Adipocyte (in vitro differentiated cells): Measurements from ENCODE around the gene CGB5.
"Not testable (repeated sequence)": the region's sequence is repeated elsewhere in the genome, so short reads cannot be mapped to it uniquely, and the experiment has no call there.

ENCODE experiments used
- DNase-seq: peaks from one replicate; pipeline ENCODE4 v3.0.0-alpha.2; 2015; ENCODE audit warnings: low read depth
- H3K27me3 ChIP-seq: replicated peaks from 2 replicates; pipeline ENCODE4 v1.7.0; 2013; ENCODE audit warnings: mild to moderate bottlenecking, low read length, moderate library complexity; ENCODE audit not compliant: control insufficient read depth, insufficient read depth
- H3K36me3 ChIP-seq: 2 replicates; pipeline ENCODE4 v1.7.0; 2013; ENCODE audit warnings: low read length, mild to moderate bottlenecking, moderate library complexity; ENCODE audit not compliant: control insufficient read depth, insufficient read depth, severe bottlenecking
- H3K4me1 ChIP-seq: 2 replicates; pipeline ENCODE4 v1.7.0; 2013; ENCODE audit warnings: mild to moderate bottlenecking, low read length, moderate library complexity; ENCODE audit not compliant: control insufficient read depth, insufficient read depth
- H3K4me3 ChIP-seq: 2 replicates; pipeline ENCODE4 v1.7.0; 2013; ENCODE audit warnings: mild to moderate bottlenecking, low read length, moderate library complexity
- H3K9ac ChIP-seq: 2 replicates; pipeline ENCODE4 v1.7.0; 2013; ENCODE audit warnings: mild to moderate bottlenecking, low read length, moderate library complexity
- H3K9me3 ChIP-seq: 2 replicates; pipeline ENCODE4 v1.7.0; 2013; ENCODE audit warnings: mild to moderate bottlenecking, low read length, moderate library complexity; ENCODE audit not compliant: control insufficient read depth

Gene CGB5

GRCh38 chr19:49049011-49049410 lies 5.4 kb downstream of the CGB5 start, which contains the start of gene CGB8:
Gene CGB8 (minus strand): TSS chr19:49049111. CDS start chr19:49048739, 372 bp downstream.
- not testable (repeated sequence) for H3K4me3 ChIP-seq, H3K36me3 ChIP-seq, H3K27me3 ChIP-seq, DNase-seq, H3K9ac ChIP-seq, H3K9me3 ChIP-seq, H3K4me1 ChIP-seq

- H3K36me3 ChIP-seq, H3K4me3 ChIP-seq, H3K4me1 ChIP-seq, DNase-seq, H3K9me3 ChIP-seq, H3K9ac ChIP-seq, H3K27me3 ChIP-seq: not testable (repeated sequence)
Measured at GRCh38 chr19:49049834-49050233, 6.2 kb downstream of the CGB5 start.

GRCh38 chr19:49050376-49051033 lies 6.9 kb downstream of the CGB5 start:
- not testable (repeated sequence) for H3K9me3 ChIP-seq, H3K36me3 ChIP-seq, H3K9ac ChIP-seq, H3K27me3 ChIP-seq, DNase-seq, H3K4me3 ChIP-seq, H3K4me1 ChIP-seq

- DNase-seq: peak; percentile 78
Measured at GRCh38 chr19:49056101-49056901, 12.7 kb downstream of the CGB5 start.

GRCh38 chr19:49056902-49057596 lies 13.4 kb downstream of the CGB5 start:
- peaks cover 11% of the 10 kb centered on the region for H3K4me1 ChIP-seq

More at GRCh38 chr19:49056101-49056901, 12.7 kb downstream of the CGB5 start:
- Histone ChIP-seq H3K4me3 (peak overlapping the region; percentile 78), H3K9ac (no peak overlapping the region), H3K4me1 (peaks cover 11% of the 10 kb centered on the region), H3K9me3 (no peaks in the 10 kb centered on the region), H3K27me3 (peaks cover 25% of the 10 kb centered on the region), H3K36me3 (no peaks in the 10 kb centered on the region)

GRCh38 chr19:49057636-49058234 lies 14.1 kb downstream of the CGB5 start, which contains the start of gene CGB7:
Gene CGB7 (minus strand): TSS chr19:49057749. CDS start chr19:49055375, 2,374 bp downstream.
- Histone ChIP-seq H3K4me3 (peak within 1 kb of the TSS; percentile 78), H3K9me3 (no peaks in the 10 kb centered on the region), H3K36me3 (no peaks in the 10 kb centered on the region), H3K9ac (no peak within 1 kb of the TSS), H3K27me3 (peaks cover 25% of the 10 kb centered on the region), H3K4me1 (peaks cover 11% of the 10 kb centered on the region)
- DNase-seq: peak; percentile 74

More at GRCh38 chr19:49056902-49057596, 13.4 kb downstream of the CGB5 start:
- H3K36me3 ChIP-seq, H3K9me3 ChIP-seq, DNase-seq, H3K9ac ChIP-seq: not testable (repeated sequence)
- Histone ChIP-seq H3K27me3 (peaks cover 25% of the 10 kb centered on the region), H3K4me3 (peak overlapping the region; percentile 78)

- peaks cover 11% of the 10 kb centered on the region for H3K4me1 ChIP-seq
- no peaks in the 10 kb centered on the region for H3K9me3 ChIP-seq
- H3K9ac ChIP-seq: no peak overlapping the region
- no peak for DNase-seq
- H3K4me3 ChIP-seq: no peak overlapping the region
- H3K27me3 ChIP-seq: peaks cover 25% of the 10 kb centered on the region
- H3K36me3 ChIP-seq: no peaks in the 10 kb centered on the region
Measured at GRCh38 chr19:49058562-49058961, 14.9 kb downstream of the CGB5 start.

- no peak for DNase-seq
- H3K4me3 ChIP-seq: no peak overlapping the region
- peaks cover 11% of the 10 kb centered on the region for H3K4me1 ChIP-seq
- H3K9ac ChIP-seq: no peak overlapping the region
- no peaks in the 10 kb centered on the region for H3K36me3 ChIP-seq
- H3K9me3 ChIP-seq: no peaks in the 10 kb centered on the region
- peaks cover 29% of the 10 kb centered on the region for H3K27me3 ChIP-seq
Measured at GRCh38 chr19:49059053-49059452, 15.4 kb downstream of the CGB5 start.

GRCh38 chr19:49061000-49061399 lies 17.4 kb downstream of the CGB5 start:
- Histone ChIP-seq H3K36me3 (no peaks in the 10 kb centered on the region), H3K9ac (no peak overlapping the region), H3K4me1 (peaks cover 11% of the 10 kb centered on the region), H3K9me3 (no peaks in the 10 kb centered on the region), H3K27me3 (peaks cover 39% of the 10 kb centered on the region), H3K4me3 (no peak overlapping the region)
- no peak for DNase-seq

- no peaks in the 10 kb centered on the region for H3K36me3 ChIP-seq
- H3K9ac ChIP-seq: no peak overlapping the region
- no peak overlapping the region for H3K4me3 ChIP-seq
- H3K9me3 ChIP-seq: no peaks in the 10 kb centered on the region
- no peak for DNase-seq
- H3K27me3 ChIP-seq: peaks cover 43% of the 10 kb centered on the region
- H3K4me1 ChIP-seq: peaks cover 8% of the 10 kb centered on the region
Measured at GRCh38 chr19:49061445-49061844, 17.8 kb downstream of the CGB5 start.
